Stimulated activated CD8-positive, alpha-beta memory T cell treated with anti-CD3 and anti-CD28 coated beads, Interleukin-12 subunit alpha, Interleukin-12 subunit beta, amount 100 ng/mL, for 24 hours (primary cell): ENCODE results near the gene CRYBG1.

Experiments used
- DNase-seq: peaks from one replicate; pipeline ENCODE4 v3.0.0-alpha.2; 2020; ENCODE audit errors: extremely low read depth

The CRYBG1 gene

GRCh38 chr6:106425382-106425781 is 64.9 kb downstream of the CRYBG1 start:
- DNase-seq, result no peak

- DNase-seq, result no peak
Observed at GRCh38 chr6:106426250-106426970, 65.9 kb downstream of the CRYBG1 start.

DNA sequence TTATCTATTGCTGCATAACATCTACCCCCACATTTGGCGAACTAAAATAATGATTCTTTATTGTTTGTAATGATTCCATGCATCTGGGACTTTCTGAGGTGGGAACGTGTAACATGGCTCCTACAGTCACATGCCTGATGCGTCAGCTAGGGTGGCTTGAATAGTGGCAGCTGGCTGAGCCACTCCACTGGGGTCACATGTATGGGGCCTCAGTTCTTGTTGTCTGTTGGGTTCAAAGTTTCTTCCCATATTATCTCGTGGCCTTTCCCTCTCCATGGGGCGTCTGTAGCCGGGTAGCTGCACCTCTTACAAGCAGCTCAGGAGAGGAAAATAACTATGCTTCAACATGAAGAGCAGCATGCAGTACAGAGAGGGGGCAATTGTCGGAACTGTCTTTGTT is 69.9 kb downstream of the CRYBG1 start:
- DNase-seq, result no peak

DNA sequence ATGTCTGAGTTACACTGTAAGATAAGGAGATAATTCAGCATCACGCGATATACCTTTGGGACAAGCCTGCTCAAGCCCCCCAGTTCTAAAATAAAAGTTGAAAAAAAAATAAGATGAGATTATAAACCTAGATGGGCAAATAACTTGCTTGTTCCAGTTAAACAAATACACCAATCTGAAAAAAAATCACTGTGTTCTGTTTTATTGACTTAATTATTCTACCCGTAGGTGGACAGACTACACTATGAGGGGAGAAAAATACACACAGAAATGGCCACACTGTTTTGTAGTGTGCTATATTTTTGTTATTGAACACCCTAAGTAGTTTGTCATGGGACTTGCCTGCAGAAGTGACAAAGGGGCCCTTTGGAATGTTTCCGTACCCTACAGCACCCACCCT is 70.9 kb downstream of the CRYBG1 start:
- no peak for DNase-seq

DNA sequence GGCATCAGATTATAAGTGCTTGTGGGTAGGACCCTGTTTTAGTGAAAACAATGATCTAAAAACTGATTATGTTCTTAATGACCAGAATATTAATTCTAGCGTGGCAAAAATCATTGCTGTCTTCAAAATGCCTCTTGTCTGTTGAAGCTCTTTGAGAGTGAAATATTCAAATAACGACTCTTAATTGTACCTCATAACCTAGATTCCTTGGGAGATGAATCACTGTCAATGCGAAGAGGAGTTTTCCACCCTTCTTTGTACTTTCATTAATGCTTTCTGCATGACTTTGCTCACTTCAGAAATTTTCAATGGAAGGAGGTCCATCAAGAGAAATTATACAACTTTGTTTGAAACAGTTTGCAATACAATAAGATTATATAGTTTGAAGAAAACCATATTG is 71.5 kb downstream of the CRYBG1 start:
- no peak for DNase-seq

DNA sequence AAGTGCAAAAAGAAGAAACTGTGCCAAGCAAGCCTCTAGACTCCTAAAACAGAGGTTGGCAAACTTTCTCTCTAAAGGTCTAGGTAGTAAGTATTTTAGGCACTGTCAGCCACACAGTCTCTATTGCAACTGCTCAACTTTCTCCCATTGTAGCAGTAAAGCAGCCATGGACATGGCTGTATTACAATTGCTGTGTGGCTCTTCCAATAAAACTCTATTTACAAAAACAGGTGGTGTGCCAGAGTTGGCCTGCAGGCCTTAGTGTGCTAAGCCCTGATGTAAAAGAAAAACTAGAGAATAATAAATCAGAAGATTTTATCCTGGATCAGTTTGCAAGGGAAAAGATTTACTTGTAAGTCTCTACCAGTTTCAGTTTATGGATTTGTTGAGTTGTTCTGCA is 74.0 kb downstream of the CRYBG1 start:
- no peak for DNase-seq

- DNase-seq, result no peak
Observed at GRCh38 chr6:106439459-106439858, 78.9 kb downstream of the CRYBG1 start.

DNA sequence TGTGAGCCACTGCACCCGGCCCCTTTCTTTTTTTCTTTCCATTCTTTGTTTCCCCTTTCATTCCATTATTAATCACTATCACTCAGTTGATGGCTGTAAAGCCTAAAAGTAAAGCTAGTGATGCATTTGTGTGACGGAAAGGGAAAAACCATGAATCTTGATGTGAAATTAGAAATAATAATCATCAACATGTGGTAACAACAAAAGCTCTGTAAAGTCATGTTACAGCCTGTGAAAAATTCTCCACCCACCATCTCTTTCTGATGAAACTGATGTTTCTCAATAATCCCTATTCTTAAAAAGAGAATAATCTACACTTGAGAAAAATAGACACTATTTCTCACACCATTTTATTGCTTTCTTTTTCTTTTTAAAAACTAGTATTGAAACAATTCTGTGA is 80.0 kb downstream of the CRYBG1 start:
- no peak for DNase-seq

DNA sequence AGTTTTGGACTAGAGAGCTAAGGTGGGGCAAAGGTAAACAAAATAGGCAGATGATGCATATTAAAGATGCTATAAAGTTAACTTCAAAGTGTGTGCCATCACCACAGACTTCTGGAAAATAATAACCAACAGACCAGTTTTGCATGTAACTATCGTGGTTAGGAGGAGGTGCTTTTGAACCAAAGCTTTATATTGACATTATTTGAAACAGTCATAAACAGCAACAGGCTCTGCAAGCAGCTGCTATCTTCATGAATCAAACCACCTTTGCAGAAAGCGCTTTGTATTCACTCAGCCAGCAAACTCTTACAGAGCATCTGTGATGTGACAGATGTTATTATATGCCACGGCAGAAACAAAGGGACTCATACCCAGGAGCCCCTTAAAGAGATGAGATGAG is 81.9 kb downstream of the CRYBG1 start:
- no peak for DNase-seq

DNA sequence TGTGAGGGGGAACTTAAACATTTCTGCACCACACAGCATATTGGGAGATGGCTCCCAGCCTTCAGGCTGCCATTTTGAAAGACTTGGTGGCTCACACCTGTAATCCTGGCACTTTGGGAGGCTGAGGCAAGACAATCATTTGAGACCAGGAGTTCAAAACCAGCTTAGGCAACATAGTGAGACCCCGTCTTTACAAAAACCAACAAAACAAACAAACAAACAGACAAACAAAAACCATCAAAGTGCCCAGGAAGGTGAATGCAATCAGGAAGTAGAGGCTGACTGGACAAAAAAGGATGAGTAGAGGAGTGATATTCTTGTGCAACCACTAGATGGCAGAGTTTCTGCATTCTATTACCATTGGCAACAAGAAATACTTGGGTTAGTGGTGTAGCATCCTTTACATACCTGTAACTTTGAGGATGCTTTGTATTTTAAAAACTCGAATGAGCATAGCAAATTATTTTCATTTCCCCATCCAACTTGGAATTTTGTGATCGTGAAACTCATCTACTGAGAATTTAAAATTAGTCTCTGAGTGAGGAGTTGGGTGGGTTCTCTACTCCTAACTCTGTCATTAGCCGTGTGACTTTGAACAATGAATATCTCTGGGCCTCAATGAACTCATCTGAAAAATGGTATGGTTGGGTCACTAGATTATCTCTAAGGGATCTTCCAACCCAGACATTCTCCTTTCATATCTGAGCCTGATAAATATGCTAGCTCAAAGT is 84.4 kb downstream of the CRYBG1 start:
- no peak for DNase-seq

DNA sequence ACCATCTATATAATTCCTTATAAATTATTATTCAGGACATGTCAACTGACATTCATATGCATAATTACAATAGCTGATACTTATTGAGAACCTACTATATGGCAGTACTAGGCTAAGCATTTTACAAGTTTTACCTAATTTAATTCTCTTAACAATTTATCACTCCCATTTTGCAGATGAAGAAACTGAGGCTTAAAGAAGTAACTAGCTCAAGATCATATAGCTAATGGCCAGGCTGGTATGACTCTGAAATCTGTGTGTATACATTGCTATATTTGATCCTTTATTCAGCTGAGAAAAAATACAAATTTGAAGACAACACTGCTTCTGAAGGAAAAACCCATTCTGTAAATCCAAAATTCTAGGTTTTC is 85.0 kb downstream of the CRYBG1 start:
- DNase-seq, result no peak

- no peak for DNase-seq
Observed at GRCh38 chr6:106446287-106446885, 85.9 kb downstream of the CRYBG1 start.

GRCh38 chr6:106446983-106447382 is 86.5 kb downstream of the CRYBG1 start:
- DNase-seq, result no peak

- no peak for DNase-seq
Observed at GRCh38 chr6:106448000-106448426, 87.5 kb downstream of the CRYBG1 start.

DNA sequence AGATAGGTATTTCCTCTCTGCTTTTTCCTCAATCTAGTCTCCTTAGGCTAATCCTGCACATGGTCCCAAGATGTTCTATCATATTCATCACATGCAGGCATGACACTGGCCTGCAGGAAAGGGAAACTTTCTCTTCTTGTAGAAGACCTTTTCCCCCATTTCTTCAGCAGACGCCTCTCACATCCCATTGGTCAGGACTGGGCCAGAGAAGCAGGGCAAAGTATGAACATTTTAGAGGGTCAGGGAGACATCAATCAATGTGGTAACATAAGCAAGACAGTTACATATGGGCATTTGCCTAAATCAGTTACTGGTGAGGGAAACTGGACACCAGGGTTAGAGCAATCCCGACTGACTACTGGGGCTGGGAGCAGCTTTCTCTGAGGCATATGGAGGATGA is 90.1 kb downstream of the CRYBG1 start:
- DNase-seq, result no peak

DNA sequence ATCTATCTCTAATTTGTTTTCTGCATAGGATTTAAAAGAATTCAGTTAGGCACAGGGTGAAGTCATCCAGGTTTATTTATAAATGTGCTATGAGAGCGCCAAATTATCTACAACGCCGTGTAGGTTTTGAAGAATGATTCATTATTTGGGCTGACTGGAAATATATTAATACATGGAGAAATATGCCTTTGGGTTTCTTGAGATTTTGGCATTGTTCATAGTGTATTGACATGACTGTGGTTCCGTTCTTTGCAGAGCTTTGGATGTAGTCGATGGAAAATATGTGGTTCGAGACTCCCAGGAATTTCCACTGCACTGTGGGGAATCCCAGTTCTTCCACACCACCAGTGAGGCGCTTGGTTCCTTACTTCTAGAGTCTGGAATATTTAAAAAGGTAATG is 90.9 kb downstream of the CRYBG1 start:
- DNase-seq, result no peak

DNA sequence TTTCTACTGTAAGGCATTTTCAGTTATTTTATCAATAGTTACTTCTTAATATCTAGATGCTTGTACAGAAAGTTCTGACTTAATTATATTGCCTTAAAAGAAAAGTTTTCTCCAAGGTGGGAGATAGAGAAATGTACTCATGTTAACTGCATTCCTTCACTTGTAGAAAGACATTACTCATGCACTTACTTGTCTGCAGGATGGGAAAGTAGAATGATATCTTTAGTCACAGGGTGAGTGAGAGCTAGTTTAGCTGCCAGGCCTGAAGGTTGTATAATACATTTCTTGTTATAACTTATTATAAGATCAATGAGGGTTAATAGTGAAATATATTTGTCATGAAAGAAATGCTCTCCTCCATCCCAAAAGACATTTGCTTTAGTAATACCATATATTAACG is 92.1 kb downstream of the CRYBG1 start:
- DNase-seq, result no peak

DNA sequence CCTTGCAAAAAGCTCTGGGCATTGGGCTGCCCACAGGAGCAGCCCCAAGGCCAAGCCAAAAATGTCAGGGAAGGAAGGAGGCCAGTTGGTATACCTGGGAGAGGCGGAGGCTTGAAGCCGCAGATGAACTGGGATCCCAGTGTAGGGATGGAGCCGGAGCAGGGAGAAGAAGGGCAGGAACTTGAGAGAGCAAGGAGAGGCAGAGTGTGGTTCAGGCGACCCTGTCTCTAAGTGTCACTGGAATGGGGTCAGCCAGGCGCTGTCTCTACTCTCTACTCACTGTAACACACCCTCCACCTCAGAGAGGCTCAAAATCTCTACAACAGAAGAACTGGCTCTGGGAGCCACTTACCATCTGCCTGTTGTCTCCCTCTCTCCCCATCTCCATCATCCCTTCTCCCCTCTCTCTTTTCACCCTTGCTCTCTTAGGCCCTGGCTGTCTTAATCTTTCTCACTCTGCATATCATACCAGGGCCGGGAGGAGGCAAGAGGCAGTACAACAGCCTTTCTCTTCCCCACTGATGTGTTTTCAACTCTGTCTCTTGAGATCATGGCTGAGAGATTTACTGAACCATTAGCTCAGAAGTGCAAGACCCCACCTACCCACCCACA is 93.3 kb downstream of the CRYBG1 start:
- DNase-seq, result no peak

GRCh38 chr6:106456756-106457155 is 96.2 kb downstream of the CRYBG1 start:
- no peak for DNase-seq

GRCh38 chr6:106458021-106458986 is 97.8 kb downstream of the CRYBG1 start:
- no peak for DNase-seq

DNA sequence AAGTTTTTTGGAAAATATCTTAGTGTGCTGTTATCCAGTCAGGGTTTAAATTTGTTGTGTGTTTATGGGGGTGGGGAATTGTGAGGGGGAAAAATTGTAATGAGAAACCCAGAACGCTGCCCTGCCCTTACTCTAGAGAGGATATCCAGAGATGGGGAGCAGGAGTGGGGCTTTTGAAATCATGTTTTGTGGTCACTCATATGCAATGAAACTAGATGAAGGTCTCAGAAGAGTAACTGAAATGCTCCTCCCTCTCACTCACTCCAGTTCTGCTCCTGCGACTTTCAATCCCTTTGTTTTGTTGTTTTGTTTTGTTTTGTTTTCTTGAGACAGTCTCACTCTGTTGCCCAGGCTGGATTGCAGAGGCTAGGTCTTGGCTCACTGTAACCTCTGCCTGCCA is 100.0 kb downstream of the CRYBG1 start:
- DNase-seq, result no peak

GRCh38 chr6:106461084-106461483 is 100.6 kb downstream of the CRYBG1 start:
- DNase-seq, result no peak
